ENCODE data around the gene SIGLEC7. TPM values are rescaled to one million over a fixed set of nuclear protein-coding genes. Genes with fewer than 3 reads are reported as not detected.
"Not testable (repeated sequence)": the region's sequence is repeated elsewhere in the genome, so short reads cannot be mapped to it uniquely, and the experiment has no call there.

Gene SIGLEC7
- total RNA-seq, 8 experiments from 2014 or later = 0.20 to 1.2 (median 0.33) TPM; not detected in 5

- H3K4me1 ChIP-seq (replicated peaks in 1 of 2) = no peaks in the 10 kb centered on the region
- no peak overlapping the region for H3K27ac ChIP-seq
- H3K4me3 ChIP-seq = no peak overlapping the region
- peak in 3 of 8 experiments; percentile 25 to 62 (median 32) for ATAC-seq (replicated peaks in 6 of 8)
- in situ Hi-C loops (cut with MboI; ENCODE audit: low pct_unique_long_range_greater_than_20kb in 2 of 9, low sequenced_read_pairs in 9 of 9, unreplicated experiment in 9 of 9) = loop anchor here in 1 of 9 experiments (25.0 kb wide), 1 partner anchor 94 kb away; the partner anchor contains the start of gene SIGLECL1
- WGBS, 10 experiments = 68 to 93% (median 80%) methylated on average over 1 to 10 of the region's 13 CpGs; no CpG with 5 or more reads in 5 of the 10 experiments
These were observed 26.6 kb downstream of the SIGLEC7 start for GRCh38 chr19:51168564-51169282.

GRCh38 chr19:51169283-51169918 lies 27.3 kb downstream of the SIGLEC7 start:
- in situ Hi-C loops (cut with MboI; ENCODE audit: low pct_unique_long_range_greater_than_20kb in 2 of 9, low sequenced_read_pairs in 9 of 9, unreplicated experiment in 9 of 9) = loop anchor here in 1 of 9 experiments (25.0 kb wide), 1 partner anchor 93 kb away; the partner anchor contains the start of gene SIGLECL1
- ATAC-seq (replicated peaks in 6 of 8); H3K4me1 ChIP-seq (replicated peaks in 1 of 2); H3K27ac ChIP-seq; H3K4me3 ChIP-seq: not testable (repeated sequence)
- 0 to 58% (median 4%) methylated on average over 1 to 8 of the region's 11 CpGs; no CpG with 5 or more reads in 2 of the 10 experiments for WGBS, 10 experiments

- H3K4me1 ChIP-seq (replicated peaks in 1 of 2) = no peaks in the 10 kb centered on the region
- ATAC-seq (replicated peaks in 6 of 8) = no peak
- WGBS, 10 experiments = 10 to 100% (median 50%) methylated on average over 1 to 2 of the region's 2 CpGs; no CpG with 5 or more reads in 3 of the 10 experiments
- no peak overlapping the region for H3K27ac ChIP-seq
- in situ Hi-C loops (cut with MboI; ENCODE audit: low pct_unique_long_range_greater_than_20kb in 2 of 9, low sequenced_read_pairs in 9 of 9, unreplicated experiment in 9 of 9) = loop anchor here in 1 of 9 experiments (25.0 kb wide), 1 partner anchor 90 kb away; the partner anchor contains the start of gene SIGLECL1
- H3K4me3 ChIP-seq = no peak overlapping the region
These were observed 30.1 kb downstream of the SIGLEC7 start for GRCh38 chr19:51172223-51172622.

- 0 to 95% (median 81%) methylated on average over 1 to 3 of the region's 5 CpGs; no CpG with 5 or more reads in 5 of the 10 experiments for WGBS, 10 experiments
- Histone ChIP-seq H3K27ac (no peak overlapping the region), H3K4me1 (replicated peaks in 1 of 2) (no peaks in the 10 kb centered on the region), H3K4me3 (no peak overlapping the region)
- in situ Hi-C loops (cut with MboI; ENCODE audit: low pct_unique_long_range_greater_than_20kb in 2 of 9, low sequenced_read_pairs in 9 of 9, unreplicated experiment in 9 of 9) = loop anchor here in 1 of 9 experiments (25.0 kb wide), 1 partner anchor 89 kb away; the partner anchor contains the start of gene SIGLECL1
- ATAC-seq (replicated peaks in 6 of 8) = no peak
These were observed 31.6 kb downstream of the SIGLEC7 start for GRCh38 chr19:51173681-51174080.

GRCh38 chr19:51179256-51179655 lies 37.2 kb downstream of the SIGLEC7 start:
- no peak for ATAC-seq (replicated peaks in 6 of 8)
- H3K27ac ChIP-seq = no peak overlapping the region
- WGBS, 10 experiments = 0 to 60% (median 35%) methylated on average over 1 of the region's 1 CpG; no CpG with 5 or more reads in 6 of the 10 experiments
- H3K4me1 ChIP-seq (replicated peaks in 1 of 2) = no peaks in the 10 kb centered on the region
- no peak overlapping the region for H3K4me3 ChIP-seq
- in situ Hi-C loops (cut with MboI; ENCODE audit: low pct_unique_long_range_greater_than_20kb in 2 of 9, low sequenced_read_pairs in 9 of 9, unreplicated experiment in 9 of 9) = no loop called here

GRCh38 chr19:51181377-51181912 lies 39.3 kb downstream of the SIGLEC7 start:
- 38 to 100% (median 89%) methylated on average over 1 to 6 of the region's 39 CpGs; no CpG with 5 or more reads in 5 of the 10 experiments for WGBS, 10 experiments
- H3K27ac ChIP-seq = no peak overlapping the region
- H3K4me1 ChIP-seq (replicated peaks in 1 of 2) = no peaks in the 10 kb centered on the region
- no peak for ATAC-seq (replicated peaks in 6 of 8)
- no peak overlapping the region for H3K4me3 ChIP-seq
- in situ Hi-C loops (cut with MboI; ENCODE audit: low pct_unique_long_range_greater_than_20kb in 2 of 9, low sequenced_read_pairs in 9 of 9, unreplicated experiment in 9 of 9) = no loop called here

- in situ Hi-C loops (cut with MboI; ENCODE audit: low pct_unique_long_range_greater_than_20kb in 2 of 9, low sequenced_read_pairs in 9 of 9, unreplicated experiment in 9 of 9) = no loop called here
- H3K27ac ChIP-seq = no peak overlapping the region
- peak in 1 of 8 experiments; percentile 41 for ATAC-seq (replicated peaks in 6 of 8)
- no peak overlapping the region for H3K4me3 ChIP-seq
- 14 to 64% (median 54%) methylated on average over 4 to 22 of the region's 31 CpGs; no CpG with 5 or more reads in 4 of the 10 experiments for WGBS, 10 experiments
- no peaks in the 10 kb centered on the region for H3K4me1 ChIP-seq (replicated peaks in 1 of 2)
These were observed 39.9 kb downstream of the SIGLEC7 start for GRCh38 chr19:51181913-51182419.

GRCh38 chr19:51183629-51184028 lies 41.5 kb downstream of the SIGLEC7 start:
- Histone ChIP-seq H3K27ac (no peak overlapping the region), H3K4me3 (no peak overlapping the region), H3K4me1 (replicated peaks in 1 of 2) (no peaks in the 10 kb centered on the region)
- WGBS, 10 experiments = 65 to 83% (median 67%) methylated on average over 1 to 8 of the region's 8 CpGs; no CpG with 5 or more reads in 6 of the 10 experiments
- ATAC-seq (replicated peaks in 6 of 8) = no peak
- in situ Hi-C loops (cut with MboI; ENCODE audit: low pct_unique_long_range_greater_than_20kb in 2 of 9, low sequenced_read_pairs in 9 of 9, unreplicated experiment in 9 of 9) = no loop called here

GRCh38 chr19:51185069-51185867 lies 43.2 kb downstream of the SIGLEC7 start:
- 35 to 81% (median 67%) methylated on average over 1 to 9 of the region's 25 CpGs; no CpG with 5 or more reads in 4 of the 10 experiments for WGBS, 10 experiments
- no peak overlapping the region for H3K4me3 ChIP-seq
- in situ Hi-C loops (cut with MboI; ENCODE audit: low pct_unique_long_range_greater_than_20kb in 2 of 9, low sequenced_read_pairs in 9 of 9, unreplicated experiment in 9 of 9) = no loop called here
- H3K4me1 ChIP-seq (replicated peaks in 1 of 2) = no peaks in the 10 kb centered on the region
- no peak for ATAC-seq (replicated peaks in 6 of 8)
- no peak overlapping the region for H3K27ac ChIP-seq

GRCh38 chr19:51185868-51186215 lies 43.7 kb downstream of the SIGLEC7 start:
- WGBS, 10 experiments = 17 to 61% (median 37%) methylated on average over 1 to 2 of the region's 5 CpGs; no CpG with 5 or more reads in 6 of the 10 experiments
- no peak overlapping the region for H3K4me3 ChIP-seq
- in situ Hi-C loops (cut with MboI; ENCODE audit: low pct_unique_long_range_greater_than_20kb in 2 of 9, low sequenced_read_pairs in 9 of 9, unreplicated experiment in 9 of 9) = no loop called here
- no peaks in the 10 kb centered on the region for H3K4me1 ChIP-seq (replicated peaks in 1 of 2)
- no peak for ATAC-seq (replicated peaks in 6 of 8)
- H3K27ac ChIP-seq = no peak overlapping the region

- Histone ChIP-seq H3K4me3 (no peak overlapping the region), H3K4me1 (replicated peaks in 1 of 2) (no peaks in the 10 kb centered on the region), H3K27ac (no peak overlapping the region)
- 43% methylated on average over 4 of the region's 13 CpGs; no CpG with 5 or more reads in 9 of the 10 experiments for WGBS, 10 experiments
- no peak for ATAC-seq (replicated peaks in 6 of 8)
- in situ Hi-C loops (cut with MboI; ENCODE audit: low pct_unique_long_range_greater_than_20kb in 2 of 9, low sequenced_read_pairs in 9 of 9, unreplicated experiment in 9 of 9) = no loop called here
These were observed 44.2 kb downstream of the SIGLEC7 start for GRCh38 chr19:51186323-51186722.

GRCh38 chr19:51187395-51188226 lies 45.5 kb downstream of the SIGLEC7 start:
- WGBS, 10 experiments = 0 to 100% (median 71%) methylated on average over 1 to 5 of the region's 11 CpGs; no CpG with 5 or more reads in 1 of the 10 experiments
- ATAC-seq (replicated peaks in 6 of 8) = no peak
- no peaks in the 10 kb centered on the region for H3K4me1 ChIP-seq (replicated peaks in 1 of 2)
- no peak overlapping the region for H3K27ac ChIP-seq
- no peak overlapping the region for H3K4me3 ChIP-seq
- in situ Hi-C loops (cut with MboI; ENCODE audit: low pct_unique_long_range_greater_than_20kb in 2 of 9, low sequenced_read_pairs in 9 of 9, unreplicated experiment in 9 of 9) = no loop called here

Measured in motor neuron (in vitro differentiated cells).